Esophagus muscularis mucosa (tissue), 4 donors: Measurements from ENCODE around the gene NCOA1. TPM values are rescaled to one million over a fixed set of nuclear protein-coding genes. Genes with fewer than 3 reads are reported as not detected.
"Not testable (repeated sequence)": the region's sequence is repeated elsewhere in the genome, so short reads cannot be mapped to it uniquely, and the experiment has no call there.

Experiments
- DNase-seq: peaks from one replicate; pipeline ENCODE4 v3.0.0-alpha.2; 2017; ENCODE audit errors: extremely low spot score
- H3K27ac ChIP-seq, 4 donors: fragments of 200-600 bp; sonication (generic); replicated peaks in 1 of 4; 1 replicate in 3 of 4; 2 replicates in 1 of 4; pipeline ENCODE4 v1.5.1; 2016 to 2019; ENCODE audit warnings: mild to moderate bottlenecking in 1 of 4
- H3K27me3 ChIP-seq, 4 donors: fragments of 200-600 bp; sonication (generic); one replicate each; pipeline versions ENCODE4 v1.5.1 to v1.6.0; 2016 to 2019
- H3K36me3 ChIP-seq, 4 donors: fragments of 200-600 bp; sonication (generic); one replicate each; pipeline ENCODE4 v1.5.1; 2016 to 2019
- H3K4me1 ChIP-seq, 4 donors: fragments of 200-600 bp; sonication (generic); one replicate each; pipeline ENCODE4 v1.5.1; 2016 to 2019
- H3K4me3 ChIP-seq, 4 donors: fragments of 200-600 bp; sonication (generic); 1 replicate in 2 of 4; 2 replicates in 2 of 4; pipeline ENCODE4 v1.5.1; 2016 to 2019; ENCODE audit warnings: mild to moderate bottlenecking in 4 of 4, moderate library complexity in 1 of 4
- H3K9me3 ChIP-seq, 4 donors: fragments of 200-600 bp; sonication (generic); 1 replicate in 3 of 4; 2 replicates in 1 of 4; pipeline ENCODE4 v1.5.1; 2016 to 2019
- CTCF ChIP-seq, 3 experiments: fragments of 200-600 bp in 2 of 3; fragments of 450-650 bp in 1 of 3; sonication (generic) in 2 of 3; IDR thresholded peaks; one replicate each; pipeline ENCODE4 v1.5.1; 2017 to 2019; ENCODE audit warnings: antibody characterized with exemption in 3 of 3, mild to moderate bottlenecking in 2 of 3, moderate library complexity in 1 of 3
- EP300 ChIP-seq: sonication (generic); formaldehyde crosslinking; IDR thresholded peaks from one replicate; pipeline ENCODE4 v1.6.1; 2017; ENCODE audit warnings: antibody characterized with exemption
- POLR2A ChIP-seq: fragments of 450-650 bp; IDR thresholded peaks from one replicate; pipeline ENCODE4 v1.6.1; 2017; ENCODE audit warnings: antibody characterized with exemption, moderate library complexity, mild to moderate bottlenecking, low read depth
- POLR2AphosphoS5 ChIP-seq, 2 donors: sonication (generic); formaldehyde crosslinking; IDR thresholded peaks; one replicate each; pipeline ENCODE4 v1.6.1; 2017; ENCODE audit warnings: antibody characterized with exemption in 2 of 2
- WGBS: methylation state at CpG from one replicate; pipeline ENCODE4 v1.1.5; 2018; 5-methylcytosine and 5-hydroxymethylcytosine counted together
- intact Hi-C: fragments of 100-400 bp; cut with DNase I; formaldehyde crosslinking; loops from one replicate; pipeline ENCODE4 v1.15.1; 2023
- total RNA-seq, 4 donors: library from RNA; depleted of rRNA; stranded (reverse); fragments of >200 nt; gene quantifications; one replicate each; pipeline versions ENCODE4 v1.1.0 to v1.2.1, GENCODE V29; 2016

The NCOA1 gene
- total RNA-seq, 4 donors from 2014 or later: 43.9 to 49.4 (median 47.3) TPM

DNA sequence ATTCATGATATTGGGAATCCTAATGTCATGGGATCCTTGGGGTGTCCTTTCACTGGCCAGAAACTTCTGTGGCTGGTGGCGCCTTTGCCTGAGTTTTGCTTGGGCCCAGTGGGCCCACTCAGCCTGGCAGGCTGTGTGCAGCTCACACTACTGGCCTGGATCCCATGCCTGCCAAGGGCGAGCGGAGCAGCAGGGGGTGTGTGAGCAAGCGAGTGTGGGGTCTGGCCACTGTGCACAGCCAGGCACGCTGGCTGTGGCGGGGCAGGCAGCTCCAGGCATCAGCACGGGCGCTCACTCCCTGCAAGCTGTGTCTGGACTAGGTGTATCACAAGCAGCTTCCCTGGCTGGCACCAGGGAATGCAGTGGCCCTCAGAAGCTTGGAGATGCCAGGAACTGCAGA, 74.5 kb downstream of the NCOA1 start:
- intact Hi-C loops: no loop called here
- peaks cover 0 to 18% (median 15%) of the 10 kb centered on the region in 4 donors for H3K36me3 ChIP-seq
- WGBS: 100% methylated on average over 4 of the region's 8 CpGs

DNA sequence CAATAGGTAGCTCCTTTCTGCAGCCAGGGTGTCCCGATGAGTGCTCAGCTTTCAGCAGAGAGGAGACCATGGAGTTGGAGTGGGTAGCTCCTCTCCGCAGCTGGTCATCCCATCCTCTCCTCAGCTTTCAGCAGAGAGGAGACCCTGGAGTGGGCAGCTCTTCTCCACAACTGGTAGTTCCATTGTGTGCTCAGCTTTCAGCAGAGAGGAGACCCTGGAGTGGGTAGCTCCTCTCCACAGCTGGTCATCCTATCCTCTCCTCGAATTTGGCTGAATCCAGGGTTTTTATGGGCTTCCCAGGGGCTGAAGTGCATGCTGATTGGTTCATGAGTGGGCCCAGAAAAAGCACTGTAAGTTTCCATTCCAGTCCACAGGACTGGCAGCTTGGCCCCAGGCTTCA, 75.2 kb downstream of the NCOA1 start:
- no peak overlapping the region for H3K4me3 ChIP-seq
- intact Hi-C loops: no loop called here
- TF ChIP-seq CTCF (IDR thresholded peaks at IDR 0.05) (no peak), POLR2AphosphoS5 (IDR thresholded peaks at IDR 0.05) (no peak), EP300 (no peak), POLR2A (no peak)
- peaks cover 0 to 18% (median 15%) of the 10 kb centered on the region in 4 donors for H3K36me3 ChIP-seq
- no peak overlapping the region for H3K27ac ChIP-seq
- no peaks in the 10 kb centered on the region for H3K9me3 ChIP-seq
- peaks cover 0 to 15% (median 10%) of the 10 kb centered on the region in 4 donors for H3K4me1 ChIP-seq
- H3K27me3 ChIP-seq: no peaks in the 10 kb centered on the region
- WGBS: 100% methylated on average over 3 of the region's 3 CpGs
- no peak for DNase-seq

More for the DNA sequence above, 74.5 kb downstream of the NCOA1 start:
- peaks cover 3 to 20% (median 12%) of the 10 kb centered on the region in 4 donors for H3K4me1 ChIP-seq
- no peak overlapping the region for H3K4me3 ChIP-seq
- TF ChIP-seq POLR2A (no peak), EP300 (no peak), CTCF (IDR thresholded peaks at IDR 0.05) (no peak), POLR2AphosphoS5 (IDR thresholded peaks at IDR 0.05) (no peak)
- DNase-seq: no peak
- no peaks in the 10 kb centered on the region for H3K9me3 ChIP-seq
- no peaks in the 10 kb centered on the region for H3K27me3 ChIP-seq
- H3K27ac ChIP-seq: no peak overlapping the region

GRCh38 chr2:24566630-24567029, 75.6 kb downstream of the NCOA1 start:
- H3K36me3 ChIP-seq: peaks cover 0 to 18% (median 15%) of the 10 kb centered on the region in 4 donors
- no peak for TF ChIP-seq EP300
- no peak for TF ChIP-seq POLR2AphosphoS5 (IDR thresholded peaks at IDR 0.05)
- TF ChIP-seq POLR2A: no peak
- no peaks in the 10 kb centered on the region for H3K27me3 ChIP-seq
- H3K4me1 ChIP-seq: peaks cover 0 to 15% (median 10%) of the 10 kb centered on the region in 4 donors
- H3K4me3 ChIP-seq: no peak overlapping the region
- WGBS: 100% methylated on average over 1 of the region's 7 CpGs
- DNase-seq: no peak
- intact Hi-C loops: no loop called here
- no peak overlapping the region for H3K27ac ChIP-seq
- no peaks in the 10 kb centered on the region for H3K9me3 ChIP-seq

DNA sequence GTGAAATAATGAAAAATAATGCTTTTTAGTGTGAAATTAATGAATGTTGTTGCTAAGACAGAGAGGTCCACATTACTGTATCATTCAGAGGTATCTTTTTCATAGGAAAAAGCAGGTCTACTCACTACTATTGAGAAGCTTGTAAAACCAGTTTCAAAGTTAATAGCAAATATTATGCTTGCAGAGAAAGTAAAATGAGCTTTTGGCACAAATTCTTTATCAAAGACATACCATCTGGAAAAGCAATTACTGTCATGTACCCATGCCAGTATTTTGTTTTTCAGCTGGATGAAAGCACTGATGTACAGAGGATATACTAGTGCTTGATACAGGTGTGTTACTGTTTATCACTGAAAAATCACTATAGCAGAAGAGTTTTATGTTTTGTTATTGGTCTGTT, 77.5 kb downstream of the NCOA1 start:
- intact Hi-C loops: no loop called here
- H3K36me3 ChIP-seq: peaks cover 0 to 18% (median 15%) of the 10 kb centered on the region in 4 donors
- no peaks in the 10 kb centered on the region for H3K27me3 ChIP-seq
- no peak overlapping the region for H3K4me3 ChIP-seq
- no peak overlapping the region for H3K27ac ChIP-seq
- no peaks in the 10 kb centered on the region for H3K9me3 ChIP-seq
- no peak for TF ChIP-seq EP300
- no peak for TF ChIP-seq CTCF (IDR thresholded peaks at IDR 0.05)
- no peak for TF ChIP-seq POLR2A
- TF ChIP-seq POLR2AphosphoS5 (IDR thresholded peaks at IDR 0.05): no peak
- no peak for DNase-seq
- peaks cover 0 to 10% (median 7%) of the 10 kb centered on the region in 4 donors for H3K4me1 ChIP-seq

DNA sequence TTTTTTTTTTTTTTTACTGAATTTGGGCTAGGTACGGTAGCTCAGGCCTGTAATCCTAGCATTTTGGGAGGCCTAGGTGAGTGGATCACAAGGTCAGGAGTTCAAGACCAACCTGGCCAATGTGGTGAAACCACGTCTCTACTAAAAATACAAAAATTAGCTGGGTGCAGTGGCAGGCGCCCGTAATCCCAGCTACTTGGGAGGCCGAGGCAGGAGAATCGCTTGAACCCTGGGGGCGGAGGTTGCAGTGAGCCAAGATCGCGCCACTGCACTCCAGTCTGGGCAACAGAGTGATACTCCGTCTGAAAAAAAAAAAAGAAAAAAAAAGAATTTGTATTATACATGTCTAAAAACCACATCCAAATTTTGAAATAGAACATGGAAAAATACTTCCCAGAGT, 78.5 kb downstream of the NCOA1 start:
- intact Hi-C loops, H3K4me3 ChIP-seq, H3K9me3 ChIP-seq, H3K27ac ChIP-seq, DNase-seq, H3K27me3 ChIP-seq: not testable (repeated sequence)
- Histone ChIP-seq H3K4me1 (peaks cover 0 to 10% (median 7%) of the 10 kb centered on the region in 4 donors), H3K36me3 (peaks cover 0 to 18% (median 15%) of the 10 kb centered on the region in 4 donors)
- WGBS: 97% methylated on average over 10 of the region's 10 CpGs

- intact Hi-C loops: no loop called here
- H3K27me3 ChIP-seq: no peaks in the 10 kb centered on the region
- no peaks in the 10 kb centered on the region for H3K9me3 ChIP-seq
- no peak for DNase-seq
- H3K4me1 ChIP-seq: peaks cover 0 to 10% (median 7%) of the 10 kb centered on the region in 4 donors
- no peak overlapping the region for H3K4me3 ChIP-seq
- 88% methylated on average over 1 of the region's 1 CpG for WGBS
- no peak overlapping the region for H3K27ac ChIP-seq
- TF ChIP-seq POLR2AphosphoS5 (IDR thresholded peaks at IDR 0.05) (no peak), EP300 (no peak), CTCF (IDR thresholded peaks at IDR 0.05) (no peak), POLR2A (no peak)
- peaks cover 0 to 18% (median 15%) of the 10 kb centered on the region in 4 donors for H3K36me3 ChIP-seq
These were observed 79.2 kb downstream of the NCOA1 start for GRCh38 chr2:24570225-24570624.
